GM21423 (cell line): ENCODE data around the gene PIGA.

Experiments
- ATAC-seq: cut with Tn5 transposase; IDR thresholded peaks from one replicate; pipeline ENCODE4 v1.9.1; 2021; ENCODE audit warnings: mild to moderate bottlenecking, moderate library complexity; ENCODE audit not compliant: unreplicated experiment

Gene PIGA

GRCh38 chrX:15335135-15336022 is at the start of gene PIGA:
Gene PIGA (minus strand): TSS chrX:15335523. CDS start chrX:15331930, 3,593 bp downstream.
- peak; percentile 99 for ATAC-seq

- no peak for ATAC-seq
Measured at GRCh38 chrX:15384304-15384703, 49.0 kb upstream of the PIGA start, which contains the start of gene VEGFD. Gene VEGFD (minus strand): TSS chrX:15384413. CDS start chrX:15383946, 467 bp downstream.

GRCh38 chrX:15382813-15383212 is 47.5 kb upstream of the PIGA start:
- no peak for ATAC-seq

GRCh38 chrX:15376956-15377355 is 41.6 kb upstream of the PIGA start:
- ATAC-seq, result no peak

GRCh38 chrX:15373976-15374375 is 38.7 kb upstream of the PIGA start:
- no peak for ATAC-seq

GRCh38 chrX:15366506-15367352 is 31.4 kb upstream of the PIGA start:
- ATAC-seq, result no peak

GRCh38 chrX:15359701-15360100 is 24.4 kb upstream of the PIGA start:
- ATAC-seq, result no peak

GRCh38 chrX:15358533-15358932 is 23.2 kb upstream of the PIGA start:
- no peak for ATAC-seq

GRCh38 chrX:15356444-15356843 is 21.1 kb upstream of the PIGA start:
- ATAC-seq, result no peak

- ATAC-seq, result no peak
Measured at GRCh38 chrX:15350329-15350996, 15.1 kb upstream of the PIGA start.

- ATAC-seq, result no peak
Measured at GRCh38 chrX:15349046-15349445, 13.7 kb upstream of the PIGA start.

- ATAC-seq, result no peak
Measured at GRCh38 chrX:15345976-15346375, 10.7 kb upstream of the PIGA start.

- ATAC-seq, result no peak
Measured at GRCh38 chrX:15344106-15344505, 8.8 kb upstream of the PIGA start.

GRCh38 chrX:15343075-15343476 is 7.8 kb upstream of the PIGA start:
- ATAC-seq, result no peak

GRCh38 chrX:15340867-15341266 is 5.5 kb upstream of the PIGA start:
- ATAC-seq, result no peak

GRCh38 chrX:15336023-15336413 is 695 bp upstream of the PIGA start:
- no peak for ATAC-seq

- no peak for ATAC-seq
Measured at GRCh38 chrX:15334561-15334960, 762 bp downstream of the PIGA start.

- no peak for ATAC-seq
Measured at GRCh38 chrX:15328821-15329220, 6.5 kb downstream of the PIGA start.

GRCh38 chrX:15328131-15328530 is 7.2 kb downstream of the PIGA start:
- ATAC-seq, result no peak

GRCh38 chrX:15322472-15322871 is 12.9 kb downstream of the PIGA start:
- no peak for ATAC-seq

- ATAC-seq, result no peak
Measured at GRCh38 chrX:15322072-15322471, 13.3 kb downstream of the PIGA start.
